ENCODE results near the gene KDM5C. TPM values are rescaled to one million over a fixed set of nuclear protein-coding genes. Genes with fewer than 3 reads are reported as not detected.

The KDM5C gene
- total RNA-seq (2014; rRNA removed; shearing (Covaris generic)), result 126 and 128 TPM in 2 replicates

GRCh38 chrX:53224860-53225797, at the start of gene KDM5C:
KDM5C (minus strand) TSS chrX:53225207; CDS start chrX:53224889, 318 bp downstream.
- DNase-seq (ENCODE audit: low spot score), result peak; percentile 97

GRCh38 chrX:53272808-53273337, 47.9 kb upstream of the KDM5C start:
- DNase-seq (ENCODE audit: low spot score), result no peak

- no peak for DNase-seq (ENCODE audit: low spot score)
Measured at GRCh38 chrX:53269536-53270107, 44.6 kb upstream of the KDM5C start.

- DNase-seq (ENCODE audit: low spot score), result no peak
Measured at GRCh38 chrX:53268173-53268572, 43.2 kb upstream of the KDM5C start.

- DNase-seq (ENCODE audit: low spot score), result no peak
Measured at GRCh38 chrX:53266914-53267313, 41.9 kb upstream of the KDM5C start.

GRCh38 chrX:53265771-53266574, 41.0 kb upstream of the KDM5C start:
- DNase-seq (ENCODE audit: low spot score), result peak; percentile 31

GRCh38 chrX:53263597-53264094, 38.6 kb upstream of the KDM5C start:
- peak; percentile 63 for DNase-seq (ENCODE audit: low spot score)

- peak; percentile 80 for DNase-seq (ENCODE audit: low spot score)
Measured at GRCh38 chrX:53262918-53263394, 37.9 kb upstream of the KDM5C start.

GRCh38 chrX:53262189-53262917, 37.3 kb upstream of the KDM5C start:
- DNase-seq (ENCODE audit: low spot score), result no peak

- DNase-seq (ENCODE audit: low spot score), result no peak
Measured at GRCh38 chrX:53261355-53261972, 36.5 kb upstream of the KDM5C start.

GRCh38 chrX:53260836-53261235, 35.8 kb upstream of the KDM5C start:
- DNase-seq (ENCODE audit: low spot score), result no peak

- DNase-seq (ENCODE audit: low spot score), result no peak
Measured at GRCh38 chrX:53257670-53258423, 32.8 kb upstream of the KDM5C start.

- no peak for DNase-seq (ENCODE audit: low spot score)
Measured at GRCh38 chrX:53257166-53257565, 32.2 kb upstream of the KDM5C start.

- DNase-seq (ENCODE audit: low spot score), result no peak
Measured at GRCh38 chrX:53256446-53257041, 31.5 kb upstream of the KDM5C start.

- DNase-seq (ENCODE audit: low spot score), result no peak
Measured at GRCh38 chrX:53255738-53256191, 30.8 kb upstream of the KDM5C start.

- DNase-seq (ENCODE audit: low spot score), result no peak
Measured at GRCh38 chrX:53254570-53255461, 29.8 kb upstream of the KDM5C start.

GRCh38 chrX:53253293-53254020, 28.4 kb upstream of the KDM5C start:
- no peak for DNase-seq (ENCODE audit: low spot score)
